Middle frontal gyrus (tissue), 1 donor: ENCODE measurements around the gene ZNF268.

Source experiments
- DNase-seq: peaks from one replicate; pipeline ENCODE4 v3.0.0-alpha.2; 2015; ENCODE audit warnings: low spot score; ENCODE audit errors: extremely low spot score

ZNF268 gene

GRCh38 chr12:133181238-133181959 lies at the start of gene ZNF268:
ZNF268 (plus strand) TSS chr12:133181495; CDS start chr12:133181998, 503 bp downstream.
- DNase-seq: peak; percentile 82

- no peak for DNase-seq
Measured at GRCh38 chr12:133135747-133136146, 45.5 kb upstream of the ZNF268 start.

GRCh38 chr12:133145981-133146380 lies 35.3 kb upstream of the ZNF268 start:
- no peak for DNase-seq

- DNase-seq: no peak
Measured at GRCh38 chr12:133156125-133156690, 25.1 kb upstream of the ZNF268 start.

GRCh38 chr12:133165776-133166175 lies 15.5 kb upstream of the ZNF268 start:
- no peak for DNase-seq

GRCh38 chr12:133172491-133172890 lies 8.8 kb upstream of the ZNF268 start:
- no peak for DNase-seq

GRCh38 chr12:133174901-133175300 lies 6.4 kb upstream of the ZNF268 start:
- no peak for DNase-seq

GRCh38 chr12:133180669-133181068 lies 626 bp upstream of the ZNF268 start:
- DNase-seq: no peak

GRCh38 chr12:133190176-133190575 lies 8.9 kb downstream of the ZNF268 start:
- no peak for DNase-seq

- DNase-seq: no peak
Measured at GRCh38 chr12:133192847-133193246, 11.6 kb downstream of the ZNF268 start.

- no peak for DNase-seq
Measured at GRCh38 chr12:133201888-133202287, 20.6 kb downstream of the ZNF268 start.

GRCh38 chr12:133202493-133203343 lies 21.4 kb downstream of the ZNF268 start:
- DNase-seq: no peak

GRCh38 chr12:133203344-133204263 lies 22.3 kb downstream of the ZNF268 start:
- DNase-seq: no peak

GRCh38 chr12:133204264-133204603 lies 22.9 kb downstream of the ZNF268 start:
- no peak for DNase-seq

- DNase-seq: no peak
Measured at GRCh38 chr12:133206390-133206789, 25.1 kb downstream of the ZNF268 start.

GRCh38 chr12:133215724-133216123 lies 34.4 kb downstream of the ZNF268 start:
- DNase-seq: no peak

GRCh38 chr12:133217219-133217618 lies 35.9 kb downstream of the ZNF268 start:
- no peak for DNase-seq

GRCh38 chr12:133220521-133220920 lies 39.2 kb downstream of the ZNF268 start:
- DNase-seq: no peak

GRCh38 chr12:133221241-133221640 lies 39.9 kb downstream of the ZNF268 start:
- no peak for DNase-seq

GRCh38 chr12:133222211-133222610 lies 40.9 kb downstream of the ZNF268 start:
- no peak for DNase-seq

GRCh38 chr12:133225527-133225926 lies 44.2 kb downstream of the ZNF268 start:
- no peak for DNase-seq
